Breast epithelium (tissue), 4 donors: ENCODE results near the gene ABCB8. TPM values are rescaled to one million over a fixed set of nuclear protein-coding genes. Genes with fewer than 3 reads are reported as not detected.

ENCODE experiments used
- DNase-seq, 2 donors: peaks; one replicate each; pipeline ENCODE4 v3.0.0-alpha.2; 2019; ENCODE audit warnings: low spot score in 2 of 2
- H3K27ac ChIP-seq, 2 donors: fragments of 200-600 bp; sonication (generic) in 1 of 2; one replicate each; pipeline ENCODE4 v1.5.1; 2016 to 2019; ENCODE audit warnings: mild to moderate bottlenecking in 1 of 2
- H3K27me3 ChIP-seq, 2 donors: fragments of 200-600 bp; sonication (generic) in 1 of 2; one replicate each; pipeline versions ENCODE4 v1.5.1 to v1.6.0; 2017 to 2019; ENCODE audit warnings: control low read depth in 1 of 2, mild to moderate bottlenecking in 1 of 2
- H3K36me3 ChIP-seq: fragments of 200-600 bp; one replicate; pipeline ENCODE4 v1.5.1; 2019
- H3K4me1 ChIP-seq, 2 donors: fragments of 200-600 bp; sonication (generic); one replicate each; pipeline ENCODE4 v1.5.1; 2016 to 2019; ENCODE audit warnings: control low read depth in 1 of 2
- H3K4me3 ChIP-seq, 3 donors: fragments of 200-600 bp; sonication (generic); 1 replicate in 2 of 3; 2 replicates in 1 of 3; pipeline ENCODE4 v1.5.1; 2016 to 2019; ENCODE audit warnings: mild to moderate bottlenecking in 3 of 3, moderate library complexity in 2 of 3
- H3K9me3 ChIP-seq, 2 donors: fragments of 200-600 bp; sonication (generic) in 1 of 2; one replicate each; pipeline ENCODE4 v1.5.1; 2016 to 2019; ENCODE audit warnings: control low read depth in 1 of 2
- CTCF ChIP-seq, 3 donors: fragments of 450-650 bp; IDR thresholded peaks; one replicate each; pipeline ENCODE4 v1.5.1; 2016 to 2017; ENCODE audit warnings: antibody characterized with exemption in 3 of 3, mild to moderate bottlenecking in 3 of 3, moderate library complexity in 3 of 3
- POLR2A ChIP-seq: fragments of 450-650 bp; IDR thresholded peaks from one replicate; pipeline ENCODE4 v1.6.1; 2016; ENCODE audit warnings: antibody characterized with exemption, mild to moderate bottlenecking, moderate library complexity
- POLR2AphosphoS5 ChIP-seq, 3 donors: sonication (generic); formaldehyde crosslinking; IDR thresholded peaks; one replicate each; pipeline ENCODE4 v1.6.1; 2017; ENCODE audit warnings: antibody characterized with exemption in 3 of 3
- intact Hi-C: fragments of 100-400 bp; cut with DNase I; formaldehyde crosslinking; loops from one replicate; pipeline ENCODE4 v1.15.1; 2023; ENCODE audit warnings: low total_unique reads
- total RNA-seq, 3 donors: library from RNA; depleted of rRNA; stranded (reverse); fragments of >200 nt; gene quantifications; one replicate each; pipeline ENCODE4 v1.1.0, GENCODE V29; 2016

Gene ABCB8
- total RNA-seq, 3 donors from 2014 or later, result 14.7 to 19.3 (median 17.6) TPM

GRCh38 chr7:151053096-151053495, 24.8 kb downstream of the ABCB8 start:
- intact Hi-C loops, result no loop called here
- Histone ChIP-seq H3K4me1 (peaks cover 0 to 11% of the 10 kb centered on the region in 2 donors), H3K27me3 (no peaks in the 10 kb centered on the region), H3K27ac (no peak overlapping the region), H3K36me3 (no peaks in the 10 kb centered on the region), H3K4me3 (no peak overlapping the region), H3K9me3 (no peaks in the 10 kb centered on the region)
- DNase-seq, result no peak
- TF ChIP-seq POLR2A (no peak), CTCF (IDR thresholded peaks at IDR 0.05) (no peak), POLR2AphosphoS5 (IDR thresholded peaks at IDR 0.05) (no peak)

DNA sequence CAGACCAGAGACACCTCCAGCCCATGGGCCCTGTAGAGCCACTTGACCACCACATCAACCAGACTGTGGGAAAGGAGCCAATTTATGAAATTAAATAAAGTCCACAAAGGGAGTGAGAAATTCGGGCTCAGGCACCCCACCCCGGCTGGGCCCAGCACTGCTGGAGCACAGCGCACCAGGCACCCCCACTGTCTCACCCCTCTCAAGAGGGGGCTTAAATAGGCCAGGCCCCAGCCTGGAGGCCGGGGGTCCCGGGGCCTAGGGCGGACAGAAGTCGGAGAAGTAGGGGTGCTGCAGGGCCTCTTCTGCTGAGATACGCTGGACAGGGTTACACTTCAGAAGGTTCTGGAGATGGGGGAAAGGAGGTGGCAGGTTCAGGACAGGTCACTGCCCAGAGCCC, 25.5 kb downstream of the ABCB8 start:
- DNase-seq, result no peak
- no peaks in the 10 kb centered on the region for H3K9me3 ChIP-seq
- no peak overlapping the region for H3K4me3 ChIP-seq
- H3K36me3 ChIP-seq, result no peaks in the 10 kb centered on the region
- no peaks in the 10 kb centered on the region for H3K27me3 ChIP-seq
- H3K4me1 ChIP-seq, result peaks cover 0 to 15% of the 10 kb centered on the region in 2 donors
- intact Hi-C loops, result no loop called here
- TF ChIP-seq POLR2A (no peak), POLR2AphosphoS5 (IDR thresholded peaks at IDR 0.05) (no peak), CTCF (IDR thresholded peaks at IDR 0.05) (no peak)
- no peak overlapping the region for H3K27ac ChIP-seq

DNA sequence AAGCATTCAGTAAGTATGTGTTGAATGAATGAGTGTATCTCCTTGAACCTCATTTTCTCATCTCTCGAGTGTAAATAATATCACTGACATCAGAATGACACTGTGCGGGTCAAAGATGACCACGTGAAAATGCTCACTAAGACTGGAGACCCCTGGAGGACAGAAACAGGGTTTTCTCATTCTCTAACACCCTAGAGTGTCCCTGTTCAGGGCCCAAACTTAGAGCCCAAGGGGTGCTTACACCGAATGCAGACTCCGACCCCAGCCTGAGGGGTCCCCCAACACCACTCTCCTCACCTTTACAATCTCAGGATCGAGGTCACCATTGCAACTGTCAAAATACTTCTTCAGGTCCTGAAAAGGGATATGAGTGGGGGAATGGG, 28.0 kb downstream of the ABCB8 start:
- H3K4me1 ChIP-seq, result peaks cover 10 to 18% of the 10 kb centered on the region in 2 donors
- no peak overlapping the region for H3K4me3 ChIP-seq
- TF ChIP-seq POLR2A (no peak), CTCF (IDR thresholded peaks at IDR 0.05) (no peak), POLR2AphosphoS5 (IDR thresholded peaks at IDR 0.05) (no peak)
- DNase-seq, result no peak
- no peaks in the 10 kb centered on the region for H3K36me3 ChIP-seq
- H3K27ac ChIP-seq, result no peak overlapping the region
- H3K27me3 ChIP-seq, result no peaks in the 10 kb centered on the region
- no peaks in the 10 kb centered on the region for H3K9me3 ChIP-seq
- intact Hi-C loops, result no loop called here

GRCh38 chr7:151056666-151057505, 28.6 kb downstream of the ABCB8 start:
- Histone ChIP-seq H3K27ac (no peak overlapping the region), H3K9me3 (no peaks in the 10 kb centered on the region), H3K36me3 (no peaks in the 10 kb centered on the region), H3K27me3 (no peaks in the 10 kb centered on the region), H3K4me3 (peak overlapping the region; percentile 81 to 98 (median 86)), H3K4me1 (peaks cover 13 to 24% of the 10 kb centered on the region in 2 donors)
- TF ChIP-seq CTCF (IDR thresholded peaks at IDR 0.05) (no peak), POLR2A (no peak), POLR2AphosphoS5 (IDR thresholded peaks at IDR 0.05) (no peak)
- DNase-seq, result peak in 1 of 2 donors; percentile 71
- intact Hi-C loops, result no loop called here

DNA sequence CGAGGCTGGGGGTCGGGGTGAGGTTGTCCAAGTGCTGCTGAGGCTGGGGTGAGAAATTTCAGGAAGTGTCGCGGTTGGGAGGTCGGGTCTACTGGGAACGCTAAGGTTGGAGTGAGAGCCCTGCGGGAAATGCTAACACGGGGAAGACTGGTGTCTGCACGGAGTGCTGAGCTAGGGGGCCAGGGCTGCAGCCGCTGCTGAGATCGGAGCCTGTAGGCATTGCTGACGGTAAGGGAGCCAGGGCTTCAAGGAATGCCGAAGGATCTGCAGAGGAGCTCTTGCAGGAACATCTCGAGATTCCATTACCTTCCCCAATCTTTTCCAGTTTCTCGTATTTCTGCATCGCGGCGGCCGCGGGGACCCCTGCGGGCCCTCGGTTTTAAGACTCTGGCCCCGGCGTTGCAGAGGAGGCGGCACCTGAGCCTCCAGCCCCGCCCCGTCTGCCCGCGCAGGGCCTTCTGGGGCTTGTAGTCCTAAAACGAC, 29.3 kb downstream of the ABCB8 start, which contains the start of gene CDK5:
Gene CDK5 (minus strand): TSS at position 392 of the 483 bp plus-strand sequence. CDS start 49 bp downstream, at position 343.
- no peak for DNase-seq
- Histone ChIP-seq H3K4me3 (peak within 1 kb of the TSS; percentile 81 to 98 (median 86)), H3K4me1 (peaks cover 18 to 24% of the 10 kb centered on the region in 2 donors), H3K27me3 (no peaks in the 10 kb centered on the region), H3K9me3 (no peaks in the 10 kb centered on the region), H3K36me3 (no peaks in the 10 kb centered on the region), H3K27ac (peak within 1 kb of the TSS; percentile 97 to 100)
- intact Hi-C loops, result no loop called here
- no peak for TF ChIP-seq POLR2AphosphoS5 (IDR thresholded peaks at IDR 0.05)
- TF ChIP-seq POLR2A, result no peak
- no peak for TF ChIP-seq CTCF (IDR thresholded peaks at IDR 0.05)
